Cardiac fibroblast (primary cell): Measurements from ENCODE around the gene NAA40.

Experiments
- DNase-seq, 2 donors: peaks; one replicate each; pipeline versions ENCODE4 v3.0.0 to v3.0.0-alpha.2; 2010; ENCODE audit warnings: low read depth in 2 of 2
- H3K4me3 ChIP-seq, 2 donors: replicated peaks in 1 of 2; 1 replicate in 1 of 2; 2 replicates in 1 of 2; pipeline ENCODE4 v1.5.1; 2011; ENCODE audit warnings: low read depth in 2 of 2, low read length in 2 of 2, mild to moderate bottlenecking in 2 of 2, moderate library complexity in 1 of 2
- TF ChIP-seq, protein P1 (sequence below): IDR thresholded peaks from one replicate; pipeline ENCODE4 v1.5.1; 2011; ENCODE audit warnings: low read depth, mild to moderate bottlenecking, low read length, inconsistent platforms

NAA40 gene

DNA sequence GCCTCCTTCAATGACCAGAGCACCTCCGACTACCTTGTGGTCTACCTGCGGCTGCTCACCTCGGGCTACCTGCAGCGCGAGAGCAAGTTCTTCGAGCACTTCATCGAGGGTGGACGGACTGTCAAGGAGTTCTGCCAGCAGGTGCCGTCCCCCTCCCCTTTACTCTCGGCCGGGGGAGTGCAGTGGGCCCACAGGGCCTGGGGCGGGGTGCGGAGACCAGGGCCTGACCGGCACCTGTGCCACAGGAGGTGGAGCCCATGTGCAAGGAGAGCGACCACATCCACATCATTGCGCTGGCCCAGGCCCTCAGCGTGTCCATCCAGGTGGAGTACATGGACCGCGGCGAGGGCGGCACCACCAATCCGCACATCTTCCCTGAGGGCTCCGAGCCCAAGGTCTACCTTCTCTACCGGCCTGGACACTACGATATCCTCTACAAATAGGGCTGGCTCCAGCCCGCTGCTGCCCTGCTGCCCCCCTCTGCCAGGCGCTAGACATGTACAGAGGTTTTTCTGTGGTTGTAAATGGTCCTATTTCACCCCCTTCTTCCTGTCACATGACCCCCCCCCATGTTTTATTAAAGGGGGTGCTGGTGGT, 58.4 kb downstream of the NAA40 start:
- TF ChIP-seq, protein P1, sequence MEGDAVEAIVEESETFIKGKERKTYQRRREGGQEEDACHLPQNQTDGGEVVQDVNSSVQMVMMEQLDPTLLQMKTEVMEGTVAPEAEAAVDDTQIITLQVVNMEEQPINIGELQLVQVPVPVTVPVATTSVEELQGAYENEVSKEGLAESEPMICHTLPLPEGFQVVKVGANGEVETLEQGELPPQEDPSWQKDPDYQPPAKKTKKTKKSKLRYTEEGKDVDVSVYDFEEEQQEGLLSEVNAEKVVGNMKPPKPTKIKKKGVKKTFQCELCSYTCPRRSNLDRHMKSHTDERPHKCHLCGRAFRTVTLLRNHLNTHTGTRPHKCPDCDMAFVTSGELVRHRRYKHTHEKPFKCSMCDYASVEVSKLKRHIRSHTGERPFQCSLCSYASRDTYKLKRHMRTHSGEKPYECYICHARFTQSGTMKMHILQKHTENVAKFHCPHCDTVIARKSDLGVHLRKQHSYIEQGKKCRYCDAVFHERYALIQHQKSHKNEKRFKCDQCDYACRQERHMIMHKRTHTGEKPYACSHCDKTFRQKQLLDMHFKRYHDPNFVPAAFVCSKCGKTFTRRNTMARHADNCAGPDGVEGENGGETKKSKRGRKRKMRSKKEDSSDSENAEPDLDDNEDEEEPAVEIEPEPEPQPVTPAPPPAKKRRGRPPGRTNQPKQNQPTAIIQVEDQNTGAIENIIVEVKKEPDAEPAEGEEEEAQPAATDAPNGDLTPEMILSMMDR: no peak
- no peak for DNase-seq
- no peak overlapping the region for H3K4me3 ChIP-seq

DNA sequence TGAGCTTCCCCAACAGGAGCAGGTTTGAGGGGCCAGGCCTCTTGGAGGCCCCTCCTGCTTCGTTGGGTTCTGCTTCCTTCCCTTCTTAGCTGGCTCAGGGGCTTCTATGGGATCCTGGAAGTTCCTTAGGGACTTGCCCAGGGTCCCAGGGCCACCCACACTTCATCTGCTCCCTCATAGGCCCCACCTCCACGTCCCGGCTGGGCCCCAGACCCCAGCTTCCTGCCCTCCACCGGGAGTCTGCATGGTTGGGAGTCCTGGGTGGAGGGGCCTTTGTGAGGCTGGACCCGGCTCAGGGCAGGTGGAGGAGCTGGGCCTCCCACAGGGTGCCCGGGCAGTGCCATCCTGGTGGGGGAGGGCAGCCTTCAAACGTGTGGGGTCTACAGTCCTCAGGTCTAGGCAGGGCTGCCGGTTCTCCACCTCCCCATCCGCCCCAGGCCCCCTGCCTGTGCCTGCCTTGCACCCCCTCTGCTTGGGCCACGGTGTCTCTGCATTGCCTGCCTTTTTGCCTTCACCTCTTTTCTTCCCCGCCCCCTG, 59.1 kb downstream of the NAA40 start:
- TF ChIP-seq, protein P1: no peak
- no peak overlapping the region for H3K4me3 ChIP-seq
- no peak for DNase-seq

DNA sequence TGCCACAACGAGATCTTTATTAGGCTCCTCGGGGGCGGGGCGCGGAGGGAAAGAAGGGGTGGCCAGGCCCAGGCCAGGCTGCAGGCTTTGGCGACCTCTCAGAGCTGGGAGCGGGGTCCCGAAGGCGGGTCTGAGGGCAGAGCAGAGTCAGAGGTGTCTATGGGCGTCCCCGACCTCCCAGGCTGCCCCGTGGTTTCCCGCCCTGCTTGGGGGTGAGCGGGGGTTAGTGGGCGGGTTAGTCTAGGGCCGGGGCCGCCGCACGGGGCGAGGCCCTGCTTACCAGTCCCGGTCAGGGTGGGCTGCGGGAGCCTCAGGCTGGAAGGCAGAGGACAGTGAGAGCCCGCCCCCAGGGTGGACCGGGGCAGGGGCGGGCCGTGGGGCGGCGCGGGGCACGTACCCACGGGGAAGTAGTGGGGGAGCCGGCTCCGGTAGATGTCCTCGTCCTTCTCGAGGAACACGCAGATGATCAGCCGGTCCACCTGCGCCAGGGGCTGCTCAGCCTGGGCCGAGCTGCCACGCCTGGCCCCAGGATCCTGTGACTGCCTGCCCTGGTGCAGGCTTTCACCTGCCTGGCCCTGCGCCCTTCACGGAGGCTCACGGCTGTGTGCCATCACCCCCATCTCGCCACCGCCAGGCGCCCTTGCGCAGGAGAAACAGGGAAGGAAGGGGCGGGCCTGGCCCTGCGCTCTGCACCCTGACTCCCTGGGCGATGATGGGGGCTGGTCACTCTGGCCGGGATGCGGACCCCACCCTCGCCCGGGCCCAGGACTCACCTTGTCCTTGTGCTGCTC, 60.0 kb downstream of the NAA40 start:
- H3K4me3 ChIP-seq: no peak overlapping the region
- DNase-seq: no peak

DNA sequence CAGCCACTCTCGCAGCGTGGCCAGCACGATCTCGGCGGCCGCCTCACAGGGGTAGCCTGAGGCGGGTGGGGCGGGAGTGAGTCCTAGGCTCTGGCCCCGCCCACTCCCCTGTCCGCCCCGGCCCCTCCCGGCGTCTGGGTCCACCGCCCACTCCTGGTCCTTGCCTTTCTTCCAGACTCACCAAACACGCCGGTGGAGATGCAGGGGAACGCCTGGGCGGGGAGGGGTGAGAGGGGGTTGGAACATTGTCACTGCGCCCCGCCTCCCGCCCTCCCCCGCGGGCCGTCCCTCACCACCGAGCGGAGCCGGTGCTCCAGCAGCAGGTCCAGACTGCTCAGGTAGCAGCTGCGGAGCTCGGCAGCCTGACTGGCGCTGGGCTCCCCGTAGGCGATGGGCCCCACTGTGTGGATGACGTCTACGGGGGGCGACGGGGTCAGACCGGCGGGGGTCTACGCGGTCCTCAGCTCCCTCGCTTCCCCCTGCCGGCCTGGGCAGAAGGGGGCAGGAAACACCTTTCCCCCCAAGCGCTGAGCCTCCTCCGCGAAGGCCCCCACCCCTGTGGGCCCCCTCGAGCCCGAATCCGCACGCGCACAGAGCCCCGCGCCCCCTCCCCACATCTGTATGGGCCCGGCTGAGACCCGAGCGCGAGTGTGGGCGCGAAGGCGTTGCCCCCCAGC, 60.7 kb downstream of the NAA40 start:
- H3K4me3 ChIP-seq: no peak overlapping the region
- peak; percentile 34 to 45 for DNase-seq
- TF ChIP-seq, protein P1: no peak

More for the DNA sequence above, 60.0 kb downstream of the NAA40 start:
- TF ChIP-seq, protein P1: no peak

DNA sequence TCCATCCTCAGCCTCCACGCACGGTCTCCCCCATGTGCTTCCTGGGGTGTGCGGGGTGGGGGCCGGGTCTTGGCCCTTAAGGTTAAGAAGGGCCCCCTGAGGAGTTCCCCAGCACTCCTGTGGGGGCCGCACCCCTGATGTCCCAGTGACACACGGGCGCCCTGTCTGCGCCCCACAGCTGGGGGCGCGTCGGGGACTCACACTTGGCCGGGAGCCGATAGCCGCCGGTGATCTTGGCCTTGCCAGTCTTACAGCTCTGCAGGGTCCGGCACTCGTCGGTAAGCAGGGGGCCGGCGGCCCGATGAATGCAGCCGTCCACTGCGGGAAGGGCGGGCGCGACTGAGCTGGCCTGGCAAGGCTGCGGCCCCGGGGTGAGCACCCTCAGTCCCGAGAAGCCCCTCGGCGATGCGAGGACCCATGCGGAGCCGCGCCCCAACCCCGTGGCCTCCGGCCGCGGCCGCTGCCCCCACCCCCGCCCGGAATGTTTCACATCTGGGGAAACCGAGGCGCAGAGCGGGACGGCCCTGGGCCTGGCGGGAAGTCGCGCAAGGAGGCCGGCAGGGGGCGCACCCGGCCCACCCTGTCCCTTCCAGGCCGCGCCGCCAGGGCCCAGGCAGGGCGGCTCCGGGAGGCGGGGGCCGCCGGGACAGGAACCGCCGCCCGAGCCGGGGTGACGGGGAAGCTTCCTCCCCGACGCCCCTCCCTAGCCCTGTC, 61.4 kb downstream of the NAA40 start:
- DNase-seq: peak; percentile 68 to 82
- TF ChIP-seq, protein P1: peak; percentile 41
- H3K4me3 ChIP-seq: peak overlapping the region; percentile 11 to 32

DNA sequence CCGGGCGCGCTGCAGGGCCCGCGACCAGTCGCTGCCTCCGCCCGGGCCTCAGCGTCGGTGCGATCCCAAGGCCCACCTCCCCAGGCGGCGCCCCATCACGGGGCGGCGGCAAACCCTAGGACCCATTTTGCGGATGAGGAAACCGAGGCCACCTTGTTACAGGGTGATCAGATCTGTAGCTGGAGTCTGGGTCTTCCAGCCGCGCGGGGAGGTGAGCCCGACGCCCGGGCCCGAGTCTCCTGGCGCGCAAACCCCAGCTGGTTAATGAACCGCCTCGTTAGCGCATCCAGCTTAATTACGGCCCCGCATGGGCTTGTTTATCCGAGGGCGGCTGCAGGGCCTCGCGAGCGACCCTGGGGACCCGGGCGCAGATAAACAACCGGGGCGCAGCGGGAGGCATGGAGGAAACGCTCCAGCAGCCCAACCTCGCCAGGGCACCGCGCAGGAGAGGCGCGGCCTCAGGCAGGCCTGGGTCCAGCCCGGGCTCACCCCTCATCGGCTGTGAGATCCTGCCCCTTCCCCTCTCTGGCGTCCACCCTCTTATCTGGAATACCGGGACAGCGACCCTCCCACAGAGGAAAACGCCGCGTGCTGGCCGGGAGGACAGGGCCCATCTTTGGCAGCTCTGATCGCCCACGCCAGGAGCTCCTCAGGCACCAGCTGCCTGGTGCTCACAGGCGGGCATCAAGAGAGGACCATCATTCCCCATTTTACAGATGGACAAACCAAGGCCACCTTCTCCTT, 62.1 kb downstream of the NAA40 start:
- DNase-seq: no peak
- H3K4me3 ChIP-seq: peak overlapping the region in 1 of 2 donors; percentile 32
- TF ChIP-seq, protein P1: no peak
